GM21526 (cell line): ENCODE results near the gene CHIC2.

Experiments used
- ATAC-seq: cut with Tn5 transposase; IDR thresholded peaks from one replicate; pipeline ENCODE4 v1.9.1; 2021; ENCODE audit warnings: moderate library complexity; ENCODE audit not compliant: unreplicated experiment, low FRiP score

CHIC2 gene

DNA sequence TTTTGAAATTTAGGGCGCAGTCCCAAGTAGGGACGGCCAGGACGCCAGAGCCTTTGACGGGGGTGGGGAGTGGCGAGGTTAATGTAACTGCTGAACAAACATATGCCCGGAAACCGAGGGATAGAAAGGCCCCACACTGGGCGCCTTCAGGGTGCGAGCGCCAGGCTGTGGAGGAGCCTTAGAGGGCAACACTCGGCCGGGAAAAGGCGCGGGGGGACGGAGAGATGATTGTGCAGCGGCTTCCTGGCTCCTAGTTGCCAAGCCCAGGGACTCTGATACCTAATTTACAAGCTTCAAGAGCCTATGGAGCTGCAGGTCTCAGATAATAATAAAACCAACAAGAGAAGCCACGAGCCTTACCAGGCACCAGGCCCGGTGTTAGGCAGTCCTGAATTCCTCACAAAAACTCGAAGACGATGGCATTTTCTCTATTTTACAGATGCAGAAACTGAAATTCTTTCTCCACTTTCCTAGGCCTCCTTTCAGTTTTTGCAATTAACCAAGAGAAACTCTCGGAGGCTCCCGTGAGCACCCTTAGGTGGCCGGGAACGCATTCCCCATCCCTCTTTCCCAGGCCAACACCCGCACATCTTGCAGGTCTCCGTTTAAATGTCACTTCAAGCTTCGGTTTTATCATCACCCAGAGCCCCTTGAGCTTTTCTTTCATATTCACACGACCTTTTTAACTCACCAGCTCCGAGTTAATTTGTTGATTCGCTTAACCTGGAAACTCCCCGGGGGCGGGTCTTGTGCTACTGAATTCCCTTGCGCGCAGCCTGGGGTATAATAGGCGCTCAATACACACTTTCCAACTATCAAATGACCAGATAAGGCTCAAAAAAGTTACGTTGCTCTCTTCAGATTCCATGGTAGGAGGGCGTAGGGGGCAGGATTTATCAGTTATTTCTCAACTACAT lies 29.2 kb upstream of the CHIC2 start:
- ATAC-seq, result no peak

DNA sequence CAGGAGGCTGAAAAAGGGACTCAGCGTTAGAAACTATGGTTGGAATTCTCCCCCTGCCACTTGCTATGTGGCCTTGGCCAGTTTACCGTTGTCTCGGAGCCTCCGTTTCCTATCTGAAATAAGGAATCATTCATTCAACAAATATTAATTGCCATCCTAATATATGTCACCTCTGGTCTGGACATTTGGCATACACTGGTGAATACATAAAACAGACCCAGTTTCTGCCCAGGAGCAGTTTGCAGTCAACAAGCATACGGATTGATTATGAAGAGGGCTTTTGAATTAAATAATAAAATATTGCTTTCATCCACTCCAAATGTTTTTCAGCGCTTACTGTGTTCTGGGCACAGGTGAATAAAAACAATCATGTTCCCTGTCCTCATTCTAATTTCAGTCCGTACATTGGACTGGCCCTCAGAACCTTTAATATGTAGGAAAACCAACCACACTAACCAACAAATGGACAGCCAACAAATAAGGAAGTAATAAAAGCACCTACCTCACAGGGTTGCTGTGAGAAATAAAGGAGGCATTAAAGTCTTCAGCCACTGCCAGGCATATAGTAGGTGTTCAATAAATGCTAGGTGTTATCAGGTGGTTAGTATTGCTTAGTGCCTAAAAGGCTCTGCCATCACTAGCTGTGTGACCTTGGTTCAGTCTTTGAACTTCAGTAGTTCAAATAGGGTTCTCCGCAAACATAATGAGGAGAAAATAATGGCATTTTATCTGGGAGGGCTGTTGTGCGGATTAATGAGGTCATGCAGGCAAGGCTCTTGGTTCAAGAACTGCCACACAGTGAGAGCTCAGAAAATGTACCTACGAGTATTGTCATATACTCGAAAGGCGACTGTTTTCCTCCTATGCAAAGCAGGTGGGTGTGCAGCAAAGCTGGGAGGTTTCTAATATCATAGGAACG lies 28.3 kb upstream of the CHIC2 start:
- ATAC-seq, result no peak

DNA sequence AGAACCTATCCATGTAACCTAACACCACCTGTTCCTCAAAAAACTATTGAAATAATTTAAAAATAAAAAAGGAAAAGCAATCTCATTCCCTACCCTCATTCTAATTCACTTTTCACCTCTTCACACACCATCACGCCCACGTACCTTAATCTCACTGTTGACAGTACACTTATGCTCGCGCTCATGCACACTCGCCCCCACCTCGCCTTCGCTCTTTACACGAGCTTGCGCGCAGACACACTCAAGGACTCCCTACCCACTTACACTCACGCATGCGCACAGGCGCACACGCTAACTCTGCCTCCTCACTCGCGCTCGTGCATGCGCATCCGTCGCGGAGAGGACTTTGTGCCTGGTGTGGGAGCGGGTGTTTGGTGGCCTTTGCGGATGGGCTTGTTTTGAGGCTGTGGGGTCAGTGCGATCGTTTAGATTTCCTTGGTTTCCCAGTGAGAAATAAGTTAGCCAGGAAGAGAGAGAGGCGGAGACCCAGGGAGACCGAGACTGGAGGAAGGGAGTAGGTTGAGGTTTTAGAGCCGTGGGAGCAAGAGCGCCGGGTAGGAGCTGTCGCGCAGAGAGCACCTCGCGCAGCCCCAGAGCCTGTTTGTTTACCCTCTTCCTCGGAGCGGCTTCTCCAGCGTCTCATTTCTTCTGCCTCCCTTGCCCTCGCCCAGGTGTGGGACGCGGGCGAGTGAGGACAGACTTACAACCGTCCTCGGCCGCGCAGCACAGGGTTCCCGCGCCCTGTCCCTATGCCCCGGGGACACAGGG lies 27.4 kb upstream of the CHIC2 start:
- ATAC-seq, result peak; percentile 73

DNA sequence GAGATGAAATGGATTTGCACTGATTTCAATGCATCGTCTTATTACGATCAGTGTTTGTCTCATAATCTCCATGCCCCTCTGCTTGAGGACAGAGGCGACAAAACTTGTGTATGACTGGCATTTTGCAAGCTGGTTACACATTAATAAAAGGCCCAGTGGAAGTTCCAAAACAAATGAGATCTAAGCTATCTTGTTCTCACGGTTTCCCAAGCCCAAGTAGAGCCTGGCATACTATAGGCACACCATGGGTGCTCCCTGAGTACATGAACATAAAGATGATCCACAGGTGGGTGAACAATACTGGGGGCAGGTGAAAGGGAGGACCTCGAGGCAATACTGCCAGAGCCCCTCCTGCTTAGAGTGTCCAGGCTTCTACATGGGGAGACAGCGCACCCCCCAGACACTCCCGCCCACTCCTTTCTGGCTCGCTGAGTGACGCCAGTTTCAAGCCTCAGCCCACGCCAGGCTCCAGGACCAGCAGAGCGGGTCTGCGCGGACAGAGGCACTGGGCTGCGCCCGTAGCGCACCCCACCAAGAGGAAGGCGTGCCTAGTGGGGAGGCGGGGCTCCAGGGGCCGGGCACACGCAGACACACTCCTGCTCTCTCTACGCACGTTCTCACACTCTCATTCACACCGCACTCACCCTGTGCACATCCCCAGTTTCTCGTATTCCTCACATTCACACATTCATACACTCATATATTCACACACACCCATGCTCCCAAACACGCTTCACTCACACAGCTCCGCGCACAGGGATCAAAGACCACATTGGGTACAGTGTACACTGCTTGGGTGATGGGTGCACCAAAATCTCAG lies 26.6 kb upstream of the CHIC2 start:
- ATAC-seq, result no peak

DNA sequence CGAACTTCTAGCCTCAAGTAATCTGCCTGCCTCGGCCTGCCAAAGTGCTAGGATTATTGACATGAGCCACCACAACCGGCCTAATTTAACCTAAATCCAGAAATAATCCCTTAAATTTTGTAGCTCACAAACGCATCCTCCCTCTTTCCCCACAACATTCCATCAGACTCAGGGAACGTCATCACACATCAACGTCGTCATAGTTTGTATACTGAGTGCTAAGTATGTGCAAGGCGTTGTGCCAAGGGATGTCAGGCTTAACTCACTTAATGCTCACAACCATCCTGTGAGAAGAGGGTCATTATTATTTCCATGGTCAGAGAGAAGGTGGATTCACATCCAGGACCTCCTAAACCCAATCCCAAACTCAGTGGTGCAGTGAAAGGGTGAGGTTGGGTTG lies 26.0 kb upstream of the CHIC2 start:
- no peak for ATAC-seq

DNA sequence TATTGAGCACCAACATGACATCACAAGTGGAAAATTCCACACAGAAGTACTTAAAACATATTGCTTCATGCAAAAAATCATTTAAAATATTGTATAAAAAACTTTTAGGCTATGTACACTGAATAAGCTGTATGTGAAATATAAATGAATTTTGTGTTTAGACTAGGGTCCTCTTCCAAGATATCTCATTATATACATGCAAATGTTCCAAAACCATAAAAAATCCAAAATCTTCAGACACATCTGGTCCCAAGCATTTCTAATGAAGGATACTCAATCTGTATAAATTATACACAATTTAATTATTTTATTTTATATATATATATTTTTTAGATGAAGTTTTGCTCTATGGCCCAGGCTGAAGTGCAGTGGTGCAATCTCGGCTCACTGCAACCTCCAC lies 25.5 kb upstream of the CHIC2 start:
- ATAC-seq, result no peak

DNA sequence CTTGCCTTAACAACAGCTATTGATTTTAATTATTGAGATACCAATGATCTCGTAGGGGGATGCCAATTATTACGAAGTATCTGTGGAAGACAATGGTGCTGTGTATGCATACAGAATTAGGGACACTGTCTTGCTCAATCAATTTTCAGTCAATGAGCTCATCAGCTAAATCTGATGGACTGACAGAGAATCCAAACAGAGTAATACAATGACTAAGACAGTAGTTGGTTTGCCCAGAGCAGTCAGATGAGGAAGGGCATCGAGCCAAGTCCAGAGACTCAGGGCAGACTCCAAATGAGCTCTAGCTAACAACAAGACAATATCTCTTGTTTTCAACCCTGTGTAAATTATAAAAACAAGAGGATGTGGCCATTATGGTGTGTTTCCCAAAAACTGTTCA lies 20.9 kb upstream of the CHIC2 start:
- no peak for ATAC-seq

DNA sequence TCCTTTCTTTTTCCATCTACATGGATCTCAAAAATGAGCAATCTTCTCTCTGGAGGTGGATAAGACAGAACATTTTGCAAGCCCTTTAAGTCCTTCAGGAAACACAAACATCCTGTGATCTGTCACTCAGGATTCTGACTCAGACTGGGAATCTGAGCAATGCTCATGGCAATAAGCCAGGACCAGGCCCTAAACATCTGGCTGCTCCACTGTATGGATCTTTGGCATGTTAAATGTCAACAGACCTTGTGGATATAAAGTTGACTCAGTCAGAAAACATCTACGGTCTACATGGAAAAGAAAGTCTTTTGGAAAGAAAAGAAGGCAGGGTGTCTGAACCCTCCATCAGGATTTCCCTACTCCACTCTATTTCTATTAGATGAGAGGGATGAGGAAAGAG lies 17.8 kb upstream of the CHIC2 start:
- no peak for ATAC-seq

DNA sequence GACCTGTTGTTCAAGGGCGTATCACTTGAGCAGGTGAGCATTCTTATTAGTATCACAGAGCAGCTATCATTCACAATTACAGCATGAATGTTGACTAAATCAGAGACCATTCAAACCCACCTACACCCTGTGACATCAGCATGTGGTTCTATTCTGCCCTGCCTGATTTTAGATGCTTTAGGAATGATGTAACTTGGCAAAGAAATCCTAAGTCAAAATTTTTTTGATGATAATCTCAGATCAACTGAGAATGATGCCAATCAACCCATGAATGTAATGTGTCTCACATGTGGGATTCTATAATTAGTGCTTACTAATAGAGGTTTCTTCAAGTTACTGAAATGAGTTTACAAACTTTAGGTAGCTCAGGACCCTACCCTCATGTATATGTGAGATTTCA lies 13.4 kb upstream of the CHIC2 start:
- no peak for ATAC-seq

DNA sequence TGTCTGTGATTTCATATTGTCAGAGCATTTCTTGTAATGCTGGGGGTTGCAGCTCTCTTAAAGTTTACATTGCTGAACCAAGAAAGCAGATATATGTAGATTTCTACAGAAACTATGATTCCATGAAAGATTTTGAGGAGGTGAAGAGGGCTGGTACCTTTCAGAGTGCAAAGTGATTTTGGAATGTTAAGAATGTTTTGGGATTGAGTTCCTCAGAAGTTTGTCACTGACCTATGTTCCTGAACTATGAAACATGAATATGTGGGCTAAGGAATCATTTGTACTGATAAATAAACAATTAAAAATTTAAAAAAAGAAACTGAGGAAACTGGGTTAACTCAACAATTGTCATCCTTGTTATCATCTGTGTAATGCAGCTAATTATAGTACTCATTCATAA lies 12.3 kb upstream of the CHIC2 start:
- ATAC-seq, result no peak

DNA sequence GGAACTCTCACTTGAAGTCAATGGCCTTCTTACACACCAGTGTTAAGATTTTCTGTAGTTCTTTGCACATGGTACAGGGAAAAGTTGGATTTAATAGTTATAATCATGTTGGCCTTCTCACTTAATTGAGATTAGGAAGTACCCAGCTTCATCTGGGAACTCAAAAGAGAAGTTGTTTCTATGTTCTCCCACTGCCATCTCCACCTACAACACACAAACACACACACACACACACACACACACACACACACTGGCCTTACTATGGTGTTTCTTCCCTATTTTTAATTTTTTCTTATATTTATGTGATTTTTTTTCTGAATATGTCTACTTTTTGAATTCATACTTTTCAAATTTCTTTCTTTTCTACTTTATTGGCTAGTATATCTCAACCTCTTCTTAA lies 10.0 kb upstream of the CHIC2 start:
- ATAC-seq, result no peak

DNA sequence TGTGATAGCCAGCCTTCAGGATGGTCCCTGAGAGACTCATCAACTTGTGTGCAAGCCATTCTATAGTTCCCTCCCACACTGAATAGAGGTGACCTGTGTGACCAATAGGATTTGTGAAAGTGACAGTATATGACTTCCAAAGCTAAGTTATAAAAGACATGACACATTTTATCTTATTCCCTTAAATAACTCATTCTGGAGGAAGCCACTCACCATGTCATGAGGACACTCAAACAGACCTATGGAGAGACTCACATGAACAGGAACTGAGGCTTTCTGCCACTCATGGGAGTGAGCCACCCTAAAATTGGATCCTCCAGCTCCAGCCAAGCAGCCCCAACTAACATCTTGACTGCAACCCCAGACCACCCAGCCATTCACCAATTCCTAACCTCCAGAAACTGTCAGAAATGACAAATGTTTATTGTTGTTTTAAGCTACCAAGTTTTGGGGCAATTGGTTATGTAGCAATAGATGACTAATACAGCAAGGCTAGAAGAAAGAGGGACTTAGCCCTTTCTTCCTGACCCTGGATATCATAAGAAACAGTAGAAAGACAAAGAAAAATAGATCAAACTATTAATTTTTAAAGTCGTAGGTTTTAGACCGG lies 9.0 kb upstream of the CHIC2 start:
- no peak for ATAC-seq

DNA sequence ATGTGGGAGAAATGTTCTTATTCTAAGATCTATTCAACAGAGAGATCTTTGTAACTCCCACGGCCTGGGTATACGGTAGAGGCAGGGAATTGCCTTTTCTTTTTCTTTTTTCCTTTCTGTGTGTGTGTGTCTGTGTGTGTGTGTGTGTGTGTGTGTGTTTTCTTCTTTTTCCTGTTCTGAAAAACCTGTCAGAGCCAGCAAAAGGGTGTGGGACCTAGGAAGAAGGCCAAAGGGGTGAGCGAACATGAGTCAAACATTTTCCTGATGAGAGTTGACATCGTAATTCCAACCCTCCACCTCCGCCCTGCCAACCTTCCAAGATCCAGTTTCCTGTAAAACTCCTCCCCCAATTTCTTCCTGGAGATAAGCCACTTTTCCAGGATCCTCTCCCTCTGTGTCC lies 2.8 kb upstream of the CHIC2 start:
- ATAC-seq, result no peak

DNA sequence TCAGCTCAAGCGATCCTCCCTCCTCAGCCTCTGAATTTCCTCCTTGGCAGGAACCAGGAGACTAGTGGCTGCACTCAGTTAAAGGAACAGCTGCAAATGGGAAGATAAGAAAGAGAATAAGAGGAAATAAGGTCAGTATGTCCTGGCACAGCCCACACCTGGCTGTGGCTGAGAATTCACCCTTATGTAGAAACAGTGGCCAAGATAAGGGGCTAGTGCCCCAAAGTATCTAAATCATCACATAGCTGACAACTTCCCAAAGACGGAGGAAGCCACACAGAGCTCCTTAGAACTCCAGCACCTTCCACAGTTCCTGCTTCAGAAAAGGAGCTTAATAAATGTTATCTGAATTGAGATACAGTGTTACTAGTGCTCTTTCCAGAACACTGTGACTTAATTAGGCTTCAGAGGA lies 2.3 kb upstream of the CHIC2 start:
- ATAC-seq, result no peak

DNA sequence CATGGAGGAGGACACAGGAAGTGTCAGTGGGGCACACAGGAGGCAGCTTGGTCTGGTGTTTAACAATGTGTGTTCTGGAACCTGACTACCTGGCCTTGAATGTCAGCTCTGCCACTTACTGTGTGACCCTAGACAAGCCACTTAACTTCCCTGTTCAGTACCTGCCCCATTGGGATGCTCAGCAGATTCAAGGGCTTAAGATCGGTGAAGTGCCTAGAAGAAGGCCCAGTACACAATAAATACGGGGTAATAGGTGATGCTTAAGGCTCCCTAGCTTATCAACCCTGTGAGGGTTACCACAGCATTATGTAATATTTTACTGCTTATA lies 1.6 kb upstream of the CHIC2 start:
- ATAC-seq, result no peak

DNA sequence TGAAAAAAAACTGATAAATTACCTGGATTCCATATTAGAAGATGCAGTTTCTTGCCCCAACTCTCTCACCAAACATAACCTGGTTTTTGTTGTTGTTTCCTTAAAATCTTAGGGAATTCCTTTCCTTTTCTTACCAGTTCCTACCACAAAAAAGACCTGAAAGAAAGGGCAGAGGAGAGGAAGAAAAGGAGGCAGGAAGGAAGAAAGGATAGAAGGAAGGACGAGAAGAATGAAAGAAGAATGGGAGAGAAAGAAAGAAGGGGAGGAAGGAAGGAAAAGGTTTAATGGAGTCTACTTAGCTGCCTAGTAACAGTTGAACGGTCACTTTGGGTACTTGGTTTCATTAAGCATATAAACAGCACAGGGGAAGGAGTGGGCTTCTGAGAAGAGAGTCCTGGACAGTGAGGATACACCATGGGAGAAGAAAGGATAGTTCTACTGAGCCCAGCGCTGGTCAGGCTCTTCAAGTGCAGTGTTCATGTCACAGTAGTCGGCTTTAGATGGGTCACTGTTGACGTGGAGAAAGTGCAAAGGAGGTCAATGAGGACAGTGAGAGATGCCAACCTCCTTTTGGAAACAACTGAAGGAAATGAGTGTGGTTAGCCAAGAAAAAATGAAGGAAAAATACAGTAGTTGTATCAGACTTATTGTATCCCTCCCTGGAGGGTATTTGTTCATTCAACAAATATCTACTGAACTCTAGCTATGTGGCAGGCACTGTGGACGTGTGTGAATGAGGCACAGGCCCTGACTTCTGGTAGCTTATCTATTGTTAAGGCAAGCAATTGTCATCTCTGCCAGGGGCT lies 1.1 kb upstream of the CHIC2 start:
- no peak for ATAC-seq

DNA sequence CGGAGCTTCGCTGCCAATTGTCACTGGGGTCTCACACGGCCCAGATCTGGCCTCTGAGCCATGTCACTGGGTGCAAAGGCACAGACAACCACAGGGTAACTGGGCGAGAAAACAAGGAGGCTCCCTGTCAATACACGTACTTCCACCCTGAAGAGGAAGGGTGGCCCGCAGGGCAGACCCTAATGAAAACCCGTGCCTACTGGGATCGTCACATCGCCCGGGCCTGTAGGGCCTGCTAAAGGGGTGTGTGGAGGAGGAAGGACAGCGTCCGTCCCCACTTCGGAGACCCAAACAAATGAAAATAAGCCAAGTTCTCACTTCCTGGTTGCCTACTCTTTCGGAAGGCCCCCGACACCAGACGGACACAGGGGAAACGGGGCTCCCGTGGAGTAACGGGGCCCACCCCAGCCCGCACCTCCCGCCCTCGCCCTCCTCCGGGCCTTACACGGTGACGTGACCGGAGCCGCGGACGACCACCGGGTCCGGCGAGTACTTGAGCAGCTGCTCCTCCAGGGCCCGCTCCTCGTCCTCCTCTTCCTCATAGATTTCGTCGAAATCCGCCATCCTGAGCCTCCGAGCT lies 578 bp downstream of the CHIC2 start:
- ATAC-seq, result peak; percentile 22

DNA sequence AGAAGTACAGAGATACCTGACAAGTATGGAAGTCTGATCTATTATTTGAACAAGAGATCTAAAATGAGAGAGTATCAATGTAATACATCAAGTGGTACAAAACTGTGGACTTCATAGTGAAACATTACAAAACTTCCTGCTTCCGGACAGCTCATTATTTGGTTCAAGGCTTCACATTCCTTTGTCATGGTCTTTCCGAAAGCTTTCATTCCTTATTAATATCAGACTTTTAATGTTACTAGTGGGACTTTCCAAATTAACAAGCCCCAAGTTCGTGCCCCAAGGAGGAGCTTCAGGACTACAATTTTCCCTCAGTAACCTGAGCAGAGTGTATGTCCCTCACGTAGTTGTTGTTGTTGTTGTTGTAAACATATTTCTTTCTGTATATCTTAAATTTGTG lies 1.2 kb downstream of the CHIC2 start:
- no peak for ATAC-seq

DNA sequence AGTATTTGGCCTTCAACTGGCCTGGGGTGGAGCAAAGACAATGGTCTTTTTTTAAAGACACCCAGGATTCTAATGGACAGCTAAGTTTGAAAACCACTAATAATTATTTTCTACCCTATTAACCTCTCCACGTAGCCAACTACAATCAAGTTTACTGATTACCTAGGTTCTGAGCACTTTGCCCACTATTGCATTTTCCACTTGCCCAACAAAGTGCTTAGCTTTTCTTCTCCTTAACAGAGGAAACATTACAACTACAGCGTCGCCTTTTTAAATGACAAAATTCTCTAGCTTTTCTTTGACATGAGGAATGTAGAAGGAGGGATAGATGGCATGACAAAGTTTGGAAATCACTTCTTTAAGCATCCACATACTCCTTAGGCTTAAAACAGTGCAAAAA lies 2.0 kb downstream of the CHIC2 start:
- no peak for ATAC-seq
